ENCODE results near the gene LPCAT2. TPM values are rescaled to one million over a fixed set of nuclear protein-coding genes. Genes with fewer than 3 reads are reported as not detected.

LPCAT2 gene
- total and polyA plus RNA-seq, 7 experiments from 2014 or later, result 0.03 to 16.9 (median 1.5) TPM

DNA sequence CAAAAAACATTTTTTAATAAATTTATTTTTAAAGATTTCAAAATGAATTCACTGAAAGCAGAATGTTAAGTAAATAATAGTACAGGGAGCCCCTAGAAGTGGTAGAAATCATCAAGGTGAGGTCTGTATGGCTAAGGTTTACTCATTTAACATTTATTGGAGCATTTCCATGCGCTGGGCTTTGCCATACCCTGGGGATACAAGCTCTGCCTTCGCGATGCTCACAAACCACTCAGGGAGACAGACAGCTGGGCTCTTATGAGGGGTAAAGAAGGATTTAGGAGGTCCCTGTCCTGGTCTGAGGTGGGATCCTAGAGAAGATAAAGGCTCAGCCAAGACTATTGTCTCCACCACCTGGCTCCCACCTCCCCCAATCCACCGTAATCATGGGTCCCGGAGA is 11.3 kb upstream of the LPCAT2 start:
- Histone ChIP-seq H3K36me3 (ENCODE audit: control insufficient read depth in 2 of 3, insufficient read depth in 3 of 3, low read length in 3 of 3) (no peaks in the 10 kb centered on the region), H3K4me3 (ENCODE audit: low read length) (no peak overlapping the region), H3K4me1 (ENCODE audit: control insufficient read depth in 2 of 2, insufficient read depth in 2 of 2, low read length in 2 of 2) (peaks cover 0 to 12% of the 10 kb centered on the region in 2 donors), H3K27ac (ENCODE audit: low read depth, low read length) (no peak overlapping the region), H3K27me3 (ENCODE audit: control insufficient read depth in 2 of 2, insufficient read depth in 2 of 2, low read length in 2 of 2) (no peaks in the 10 kb centered on the region), H3K9me3 (ENCODE audit: control insufficient read depth in 2 of 3, low read length in 3 of 3) (no peaks in the 10 kb centered on the region)
- Mint-ChIP-seq H3K27ac (no peak overlapping the region), H3K27me3 (peaks cover 0 to 22% (median 5%) of the 10 kb centered on the region in 5 donors), H3K9me3 (peaks cover 0 to 2% (median 0%) of the 10 kb centered on the region in 11 donors), H3K36me3 (no peaks in the 10 kb centered on the region), H3K4me3 (no peak overlapping the region), H3K4me1 (peaks cover 0 to 19% (median 13%) of the 10 kb centered on the region in 7 donors)
- no peak for ATAC-seq
- CTCF ChIA-PET, result no interaction called here
- intact Hi-C loops (cut with micrococcal nuclease), result no loop called here
- no peak for DNase-seq
- POLR2A ChIA-PET, result no interaction called here

GRCh38 chr16:55498101-55498500 is 10.8 kb upstream of the LPCAT2 start:
- CTCF ChIA-PET, result no interaction called here
- DNase-seq, result no peak

DNA sequence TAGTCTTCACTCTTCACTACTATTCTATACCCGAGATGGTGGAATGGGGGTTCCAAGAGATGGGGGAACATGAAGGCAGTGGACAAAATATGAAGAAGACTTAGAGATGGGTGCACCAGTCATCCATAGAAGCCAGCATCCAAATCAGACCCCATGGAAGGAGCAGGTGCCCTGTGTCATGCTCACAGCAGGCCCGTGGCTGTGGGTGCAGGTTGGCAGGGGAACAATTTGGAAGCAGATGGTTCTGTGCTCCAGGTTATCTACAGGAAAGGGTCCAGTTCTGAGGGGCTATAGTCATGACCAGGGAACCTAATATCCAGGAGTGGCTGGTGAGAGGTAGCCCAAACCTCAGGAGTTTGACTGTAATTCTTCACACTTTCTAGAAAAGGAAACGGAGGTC is 9.6 kb upstream of the LPCAT2 start:
- Mint-ChIP-seq H3K27me3 (peaks cover 0 to 19% (median 5%) of the 10 kb centered on the region in 5 donors), H3K9me3 (peaks cover 0 to 2% (median 0%) of the 10 kb centered on the region in 11 donors), H3K36me3 (no peaks in the 10 kb centered on the region), H3K4me1 (peaks cover 0 to 19% (median 13%) of the 10 kb centered on the region in 7 donors), H3K27ac (no peak overlapping the region), H3K4me3 (peak overlapping the region in 1 of 10 donors; percentile 21)
- Histone ChIP-seq H3K27me3 (ENCODE audit: control insufficient read depth in 2 of 2, insufficient read depth in 2 of 2, low read length in 2 of 2) (no peaks in the 10 kb centered on the region), H3K4me1 (ENCODE audit: control insufficient read depth in 2 of 2, insufficient read depth in 2 of 2, low read length in 2 of 2) (peaks cover 0 to 12% of the 10 kb centered on the region in 2 donors), H3K36me3 (ENCODE audit: control insufficient read depth in 2 of 3, insufficient read depth in 3 of 3, low read length in 3 of 3) (no peaks in the 10 kb centered on the region), H3K4me3 (ENCODE audit: low read length) (no peak overlapping the region), H3K9me3 (ENCODE audit: control insufficient read depth in 2 of 3, low read length in 3 of 3) (no peaks in the 10 kb centered on the region), H3K27ac (ENCODE audit: low read depth, low read length) (no peak overlapping the region)
- ATAC-seq, result no peak
- ChIA-PET POLR2A (no interaction called here), CTCF (no interaction called here)
- no peak for DNase-seq
- intact Hi-C loops (cut with micrococcal nuclease), result no loop called here

More at GRCh38 chr16:55498101-55498500, 10.8 kb upstream of the LPCAT2 start:
- peaks cover 0 to 19% (median 13%) of the 10 kb centered on the region in 7 donors for H3K4me1 Mint-ChIP-seq
- Histone ChIP-seq H3K4me3 (ENCODE audit: low read length) (no peak overlapping the region), H3K9me3 (ENCODE audit: control insufficient read depth in 2 of 3, low read length in 3 of 3) (no peaks in the 10 kb centered on the region), H3K36me3 (ENCODE audit: control insufficient read depth in 2 of 3, insufficient read depth in 3 of 3, low read length in 3 of 3) (no peaks in the 10 kb centered on the region), H3K27me3 (ENCODE audit: control insufficient read depth in 2 of 2, insufficient read depth in 2 of 2, low read length in 2 of 2) (no peaks in the 10 kb centered on the region), H3K27ac (ENCODE audit: low read depth, low read length) (no peak overlapping the region), H3K4me1 (ENCODE audit: control insufficient read depth in 2 of 2, insufficient read depth in 2 of 2, low read length in 2 of 2) (peaks cover 0 to 12% of the 10 kb centered on the region in 2 donors)
- no peak overlapping the region for H3K4me3 Mint-ChIP-seq
- peaks cover 0 to 2% (median 0%) of the 10 kb centered on the region in 11 donors for H3K9me3 Mint-ChIP-seq
- POLR2A ChIA-PET, result no interaction called here
- no peak for ATAC-seq
- intact Hi-C loops (cut with micrococcal nuclease), result no loop called here
- H3K27ac Mint-ChIP-seq, result no peak overlapping the region
- H3K36me3 Mint-ChIP-seq, result no peaks in the 10 kb centered on the region
- H3K27me3 Mint-ChIP-seq, result peaks cover 0 to 22% (median 5%) of the 10 kb centered on the region in 5 donors

DNA sequence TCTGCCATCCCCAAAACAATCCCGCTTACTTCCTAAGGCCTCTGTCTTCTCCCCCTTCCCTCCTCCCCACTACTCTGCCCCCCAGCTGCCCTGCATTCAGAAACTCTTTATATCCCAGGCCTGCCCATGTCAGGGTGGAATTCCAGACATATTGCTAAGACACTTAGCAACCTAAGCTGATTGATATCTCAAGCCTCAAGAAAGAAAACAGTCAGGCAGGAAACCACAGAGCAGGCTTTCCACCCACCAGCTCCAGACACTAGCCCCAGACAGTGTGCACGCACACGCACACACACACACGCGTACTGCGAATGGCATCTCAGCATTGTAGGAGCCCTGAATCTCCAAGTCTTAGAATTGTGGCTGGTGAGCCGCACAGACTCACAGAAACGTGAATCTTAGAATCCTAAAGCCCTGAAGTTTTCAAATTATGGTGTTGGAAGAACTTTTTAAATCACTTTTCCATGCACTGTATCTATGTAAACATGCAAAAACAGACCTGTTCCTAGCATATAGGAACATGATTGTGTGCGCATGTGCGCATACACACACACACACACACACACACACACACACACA is 8.8 kb upstream of the LPCAT2 start:
- Histone ChIP-seq H3K36me3 (ENCODE audit: control insufficient read depth in 2 of 3, insufficient read depth in 3 of 3, low read length in 3 of 3) (no peaks in the 10 kb centered on the region), H3K27me3 (ENCODE audit: control insufficient read depth in 2 of 2, insufficient read depth in 2 of 2, low read length in 2 of 2) (no peaks in the 10 kb centered on the region), H3K27ac (ENCODE audit: low read depth, low read length) (no peak overlapping the region), H3K9me3 (ENCODE audit: control insufficient read depth in 2 of 3, low read length in 3 of 3) (no peaks in the 10 kb centered on the region), H3K4me3 (ENCODE audit: low read length) (no peak overlapping the region), H3K4me1 (ENCODE audit: control insufficient read depth in 2 of 2, insufficient read depth in 2 of 2, low read length in 2 of 2) (peaks cover 0 to 12% of the 10 kb centered on the region in 2 donors)
- intact Hi-C loops (cut with micrococcal nuclease), result loop anchor here in 1 of 2 donors (10.0 kb wide), 1 partner anchor 695 kb away; the partner anchor contains the start of gene GNAO1
- H3K36me3 Mint-ChIP-seq, result no peaks in the 10 kb centered on the region
- peaks cover 0 to 2% (median 0%) of the 10 kb centered on the region in 11 donors for H3K9me3 Mint-ChIP-seq
- ChIA-PET CTCF (no interaction called here), POLR2A (no interaction called here)
- H3K27me3 Mint-ChIP-seq, result peaks cover 0 to 19% (median 4%) of the 10 kb centered on the region in 5 donors
- peak overlapping the region in 2 of 10 donors; percentile 3 to 55 for H3K4me3 Mint-ChIP-seq
- peak; percentile 29 for ATAC-seq
- peak in 3 of 9 donors; percentile 4 to 40 (median 19) for DNase-seq
- peak overlapping the region in 1 of 9 donors; percentile 60 for H3K27ac Mint-ChIP-seq
- peaks cover 0 to 19% (median 13%) of the 10 kb centered on the region in 7 donors for H3K4me1 Mint-ChIP-seq

DNA sequence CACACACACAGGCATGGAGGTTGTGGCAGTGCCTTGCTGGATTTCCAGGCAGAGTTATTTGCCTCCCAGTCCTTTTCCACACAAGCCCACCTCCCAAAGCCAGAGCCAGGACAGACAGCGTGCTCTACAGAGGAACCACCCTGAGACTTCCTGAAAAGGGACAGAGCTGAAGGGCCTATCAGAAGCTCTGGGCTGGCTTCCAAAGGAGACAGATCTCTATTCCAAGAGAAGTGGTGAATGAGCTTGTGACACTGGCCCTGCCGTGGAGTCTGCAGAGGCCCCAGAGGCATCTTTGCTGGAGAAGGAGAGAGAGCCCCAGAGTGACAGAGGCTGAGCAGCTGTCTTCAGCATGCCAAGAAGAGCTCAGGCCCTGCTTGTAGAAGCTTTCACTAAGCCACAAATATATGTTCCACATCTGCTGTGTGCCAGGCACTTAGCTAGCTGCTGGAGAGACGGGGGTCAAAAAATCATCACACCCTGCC is 8.3 kb upstream of the LPCAT2 start:
- ChIA-PET CTCF (interaction anchor here (0.6 kb wide), 1 partner anchor 818 kb away, joined by 3 read pairs; no protein-coding TSS in a partner anchor), POLR2A (no interaction called here)
- DNase-seq (no peak), ATAC-seq (peak; percentile 46)
- peaks cover 0 to 19% (median 4%) of the 10 kb centered on the region in 5 donors for H3K27me3 Mint-ChIP-seq
- Histone ChIP-seq H3K27me3 (ENCODE audit: control insufficient read depth in 2 of 2, insufficient read depth in 2 of 2, low read length in 2 of 2) (no peaks in the 10 kb centered on the region), H3K27ac (ENCODE audit: low read depth, low read length) (no peak overlapping the region), H3K9me3 (ENCODE audit: control insufficient read depth in 2 of 3, low read length in 3 of 3) (no peaks in the 10 kb centered on the region), H3K36me3 (ENCODE audit: control insufficient read depth in 2 of 3, insufficient read depth in 3 of 3, low read length in 3 of 3) (no peaks in the 10 kb centered on the region), H3K4me3 (ENCODE audit: low read length) (no peak overlapping the region), H3K4me1 (ENCODE audit: control insufficient read depth in 2 of 2, insufficient read depth in 2 of 2, low read length in 2 of 2) (peaks cover 0 to 12% of the 10 kb centered on the region in 2 donors)
- no peaks in the 10 kb centered on the region for H3K36me3 Mint-ChIP-seq
- peaks cover 0 to 2% (median 0%) of the 10 kb centered on the region in 11 donors for H3K9me3 Mint-ChIP-seq
- intact Hi-C loops (cut with micrococcal nuclease), result loop anchor here in 1 of 2 donors (10.0 kb wide), 1 partner anchor 694 kb away; the partner anchor contains the start of gene GNAO1
- peak overlapping the region in 1 of 9 donors; percentile 60 for H3K27ac Mint-ChIP-seq
- peaks cover 0 to 19% (median 13%) of the 10 kb centered on the region in 7 donors for H3K4me1 Mint-ChIP-seq
- H3K4me3 Mint-ChIP-seq, result no peak overlapping the region

- ATAC-seq (no peak), DNase-seq (no peak)
- peaks cover 0 to 21% (median 11%) of the 10 kb centered on the region in 5 donors for H3K27me3 Mint-ChIP-seq
- no peaks in the 10 kb centered on the region for H3K27me3 ChIP-seq (ENCODE audit: control insufficient read depth in 2 of 2, insufficient read depth in 2 of 2, low read length in 2 of 2)
- ChIA-PET CTCF (no interaction called here), POLR2A (no interaction called here)
- H3K4me3 ChIP-seq (ENCODE audit: low read length), result no peak overlapping the region
- no peaks in the 10 kb centered on the region for H3K36me3 ChIP-seq (ENCODE audit: control insufficient read depth in 2 of 3, insufficient read depth in 3 of 3, low read length in 3 of 3)
- H3K27ac ChIP-seq (ENCODE audit: low read depth, low read length), result no peak overlapping the region
- peaks cover 0 to 2% (median 0%) of the 10 kb centered on the region in 11 donors for H3K9me3 Mint-ChIP-seq
- intact Hi-C loops (cut with micrococcal nuclease), result loop anchor here in 1 of 2 donors (10.0 kb wide), 1 partner anchor 693 kb away; the partner anchor contains the start of gene GNAO1
- no peaks in the 10 kb centered on the region for H3K36me3 Mint-ChIP-seq
- H3K4me3 Mint-ChIP-seq, result no peak overlapping the region
- no peak overlapping the region for H3K27ac Mint-ChIP-seq
- H3K4me1 ChIP-seq (ENCODE audit: control insufficient read depth in 2 of 2, insufficient read depth in 2 of 2, low read length in 2 of 2), result peaks cover 0 to 12% of the 10 kb centered on the region in 2 donors
- H3K9me3 ChIP-seq (ENCODE audit: control insufficient read depth in 2 of 3, low read length in 3 of 3), result no peaks in the 10 kb centered on the region
- peaks cover 0 to 19% (median 13%) of the 10 kb centered on the region in 7 donors for H3K4me1 Mint-ChIP-seq
These were observed 7.1 kb upstream of the LPCAT2 start for GRCh38 chr16:55501549-55502322.

Data from naive thymus-derived CD4-positive, alpha-beta T cell (primary cell).